ENCODE measurements around the gene CP.

Gene CP

DNA sequence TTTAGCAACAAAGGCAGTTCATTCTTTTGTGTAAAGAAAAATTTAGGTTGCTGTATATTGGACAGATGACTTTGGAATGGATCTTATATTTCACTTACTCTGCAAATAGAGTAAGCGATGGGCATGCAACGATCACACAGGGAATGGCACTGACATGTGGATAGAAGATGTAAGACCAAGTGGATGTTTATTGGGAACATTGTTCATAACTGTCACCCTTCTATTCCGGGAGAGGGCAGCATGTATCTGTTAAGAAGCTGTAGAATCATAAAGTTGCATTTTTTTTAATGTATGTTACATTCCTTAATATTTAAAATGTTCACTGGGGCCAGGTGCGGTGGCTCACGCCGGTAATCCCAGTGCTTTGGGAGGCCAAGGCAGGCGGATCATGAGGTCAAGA is 51.0 kb downstream of the CP start:
- Histone ChIP-seq H3K27me3 (ENCODE audit: insufficient read depth, poor library complexity, severe bottlenecking) (no peaks in the 10 kb centered on the region), H3K27ac (replicated peaks) (no peak overlapping the region), H3K4me3 (replicated peaks; ENCODE audit: insufficient read depth, low read length) (no peak overlapping the region)
- TF ChIP-seq POLR2AphosphoS5 (IDR thresholded peaks at IDR 0.05; ENCODE audit: low read depth) = no peak
- TF ChIP-seq, protein P1, sequence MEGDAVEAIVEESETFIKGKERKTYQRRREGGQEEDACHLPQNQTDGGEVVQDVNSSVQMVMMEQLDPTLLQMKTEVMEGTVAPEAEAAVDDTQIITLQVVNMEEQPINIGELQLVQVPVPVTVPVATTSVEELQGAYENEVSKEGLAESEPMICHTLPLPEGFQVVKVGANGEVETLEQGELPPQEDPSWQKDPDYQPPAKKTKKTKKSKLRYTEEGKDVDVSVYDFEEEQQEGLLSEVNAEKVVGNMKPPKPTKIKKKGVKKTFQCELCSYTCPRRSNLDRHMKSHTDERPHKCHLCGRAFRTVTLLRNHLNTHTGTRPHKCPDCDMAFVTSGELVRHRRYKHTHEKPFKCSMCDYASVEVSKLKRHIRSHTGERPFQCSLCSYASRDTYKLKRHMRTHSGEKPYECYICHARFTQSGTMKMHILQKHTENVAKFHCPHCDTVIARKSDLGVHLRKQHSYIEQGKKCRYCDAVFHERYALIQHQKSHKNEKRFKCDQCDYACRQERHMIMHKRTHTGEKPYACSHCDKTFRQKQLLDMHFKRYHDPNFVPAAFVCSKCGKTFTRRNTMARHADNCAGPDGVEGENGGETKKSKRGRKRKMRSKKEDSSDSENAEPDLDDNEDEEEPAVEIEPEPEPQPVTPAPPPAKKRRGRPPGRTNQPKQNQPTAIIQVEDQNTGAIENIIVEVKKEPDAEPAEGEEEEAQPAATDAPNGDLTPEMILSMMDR (IDR thresholded peaks at IDR 0.05; ENCODE audit: insufficient read depth, low read length) = no peak
- no peak for TF ChIP-seq GABPA (IDR thresholded peaks at IDR 0.05; ENCODE audit: low read depth)
- no peak for TF ChIP-seq SPI1 (IDR thresholded peaks at IDR 0.05; ENCODE audit: borderline replicate concordance, low read depth)
- TF ChIP-seq, protein P2, sequence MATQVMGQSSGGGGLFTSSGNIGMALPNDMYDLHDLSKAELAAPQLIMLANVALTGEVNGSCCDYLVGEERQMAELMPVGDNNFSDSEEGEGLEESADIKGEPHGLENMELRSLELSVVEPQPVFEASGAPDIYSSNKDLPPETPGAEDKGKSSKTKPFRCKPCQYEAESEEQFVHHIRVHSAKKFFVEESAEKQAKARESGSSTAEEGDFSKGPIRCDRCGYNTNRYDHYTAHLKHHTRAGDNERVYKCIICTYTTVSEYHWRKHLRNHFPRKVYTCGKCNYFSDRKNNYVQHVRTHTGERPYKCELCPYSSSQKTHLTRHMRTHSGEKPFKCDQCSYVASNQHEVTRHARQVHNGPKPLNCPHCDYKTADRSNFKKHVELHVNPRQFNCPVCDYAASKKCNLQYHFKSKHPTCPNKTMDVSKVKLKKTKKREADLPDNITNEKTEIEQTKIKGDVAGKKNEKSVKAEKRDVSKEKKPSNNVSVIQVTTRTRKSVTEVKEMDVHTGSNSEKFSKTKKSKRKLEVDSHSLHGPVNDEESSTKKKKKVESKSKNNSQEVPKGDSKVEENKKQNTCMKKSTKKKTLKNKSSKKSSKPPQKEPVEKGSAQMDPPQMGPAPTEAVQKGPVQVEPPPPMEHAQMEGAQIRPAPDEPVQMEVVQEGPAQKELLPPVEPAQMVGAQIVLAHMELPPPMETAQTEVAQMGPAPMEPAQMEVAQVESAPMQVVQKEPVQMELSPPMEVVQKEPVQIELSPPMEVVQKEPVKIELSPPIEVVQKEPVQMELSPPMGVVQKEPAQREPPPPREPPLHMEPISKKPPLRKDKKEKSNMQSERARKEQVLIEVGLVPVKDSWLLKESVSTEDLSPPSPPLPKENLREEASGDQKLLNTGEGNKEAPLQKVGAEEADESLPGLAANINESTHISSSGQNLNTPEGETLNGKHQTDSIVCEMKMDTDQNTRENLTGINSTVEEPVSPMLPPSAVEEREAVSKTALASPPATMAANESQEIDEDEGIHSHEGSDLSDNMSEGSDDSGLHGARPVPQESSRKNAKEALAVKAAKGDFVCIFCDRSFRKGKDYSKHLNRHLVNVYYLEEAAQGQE (IDR thresholded peaks at IDR 0.05; ENCODE audit: insufficient replicate concordance, low read depth) = no peak
- no peak for DNase-seq (ENCODE audit: low read depth in 1 of 2, low spot score in 1 of 2)

DNA sequence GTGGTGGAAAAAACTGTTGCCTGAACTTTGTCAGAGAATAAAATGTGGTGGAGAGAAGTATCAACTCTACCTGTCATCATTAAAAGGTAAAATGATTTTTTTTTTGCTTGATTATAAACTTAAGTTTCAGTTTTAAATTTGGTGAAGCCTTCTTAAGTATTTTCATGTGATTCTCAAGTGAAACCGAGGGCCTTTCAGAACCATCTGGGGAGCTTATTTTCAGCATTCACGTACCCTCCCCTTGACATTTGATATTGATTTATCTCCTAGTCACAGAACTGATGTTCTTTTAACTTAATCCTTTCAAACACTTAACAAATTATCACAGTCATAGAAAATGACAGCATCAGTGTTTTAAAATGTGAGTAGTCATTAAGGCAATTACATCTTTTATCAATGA is 53.7 kb downstream of the CP start:
- DNase-seq (ENCODE audit: low read depth in 1 of 2, low spot score in 1 of 2) = no peak
- no peak for TF ChIP-seq POLR2AphosphoS5 (IDR thresholded peaks at IDR 0.05; ENCODE audit: low read depth)
- Histone ChIP-seq H3K27me3 (ENCODE audit: insufficient read depth, poor library complexity, severe bottlenecking) (no peaks in the 10 kb centered on the region), H3K27ac (replicated peaks) (no peak overlapping the region), H3K4me3 (replicated peaks; ENCODE audit: insufficient read depth, low read length) (no peak overlapping the region)

DNA sequence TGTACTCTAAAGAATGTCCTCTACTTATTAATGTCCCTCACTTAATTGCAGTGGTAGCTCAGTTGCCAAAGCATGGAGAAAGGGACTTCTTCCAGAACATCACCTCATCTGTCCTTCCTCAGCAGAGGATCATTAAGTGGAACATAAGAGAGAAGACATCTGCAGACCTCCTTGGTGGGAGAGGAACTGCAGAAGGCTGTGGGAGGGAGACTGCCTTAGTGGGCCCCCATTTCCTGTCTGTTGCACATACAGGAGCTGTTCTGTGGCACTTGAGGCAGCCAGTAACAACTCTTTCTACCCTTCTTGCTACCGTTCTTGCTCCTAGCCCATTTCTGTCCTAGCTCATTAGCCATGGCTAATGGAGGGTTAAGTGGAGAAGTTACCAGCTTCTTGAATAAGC is 58.6 kb downstream of the CP start:
- H3K4me3 ChIP-seq (replicated peaks; ENCODE audit: insufficient read depth, low read length) = no peak overlapping the region
- DNase-seq (ENCODE audit: low read depth in 1 of 2, low spot score in 1 of 2) = peak in 1 of 2 experiments; percentile 65

DNA sequence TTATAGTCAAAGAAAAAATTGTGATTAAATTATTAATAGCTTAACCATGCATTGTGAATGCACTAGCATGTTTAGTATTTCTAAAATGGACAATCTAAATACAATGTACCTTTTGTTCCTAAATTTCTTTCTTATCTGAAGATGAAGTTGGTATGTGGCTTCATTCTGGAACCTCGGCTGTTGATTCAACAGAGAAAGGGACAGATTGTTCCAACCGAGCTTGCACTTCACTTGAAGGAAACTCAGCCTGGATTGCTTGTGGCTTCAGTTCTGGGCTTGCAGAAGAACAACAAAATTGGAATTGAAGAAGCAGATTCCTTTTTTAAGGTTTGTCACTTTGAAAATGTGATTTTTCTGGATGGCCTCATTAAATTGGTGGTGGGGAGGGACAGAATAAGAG is 59.6 kb downstream of the CP start:
- Histone ChIP-seq H3K4me3 (replicated peaks; ENCODE audit: insufficient read depth, low read length) (no peak overlapping the region), H3K27ac (replicated peaks) (no peak overlapping the region), H3K27me3 (ENCODE audit: insufficient read depth, poor library complexity, severe bottlenecking) (no peaks in the 10 kb centered on the region)
- TF ChIP-seq, protein P1 (IDR thresholded peaks at IDR 0.05; ENCODE audit: insufficient read depth, low read length) = no peak
- TF ChIP-seq POLR2AphosphoS5 (IDR thresholded peaks at IDR 0.05; ENCODE audit: low read depth) = no peak
- TF ChIP-seq GABPA (IDR thresholded peaks at IDR 0.05; ENCODE audit: low read depth) = no peak
- TF ChIP-seq SPI1 (IDR thresholded peaks at IDR 0.05; ENCODE audit: borderline replicate concordance, low read depth) = no peak
- TF ChIP-seq, protein P2 (IDR thresholded peaks at IDR 0.05; ENCODE audit: insufficient replicate concordance, low read depth) = no peak
- DNase-seq (ENCODE audit: low read depth in 1 of 2, low spot score in 1 of 2) = no peak

More for the DNA sequence above, 58.6 kb downstream of the CP start:
- Histone ChIP-seq H3K27ac (replicated peaks) (peak overlapping the region; percentile 34), H3K27me3 (ENCODE audit: insufficient read depth, poor library complexity, severe bottlenecking) (no peaks in the 10 kb centered on the region)
- TF ChIP-seq POLR2AphosphoS5 (IDR thresholded peaks at IDR 0.05; ENCODE audit: low read depth) = 0 out of 2 replicates have a peak, but pooled peaks have one; percentile 49
- peak; percentile 56 for TF ChIP-seq GABPA (IDR thresholded peaks at IDR 0.05; ENCODE audit: low read depth)
- TF ChIP-seq, protein P1 (IDR thresholded peaks at IDR 0.05; ENCODE audit: insufficient read depth, low read length) = no peak
- TF ChIP-seq, protein P2 (IDR thresholded peaks at IDR 0.05; ENCODE audit: insufficient replicate concordance, low read depth) = peak; percentile 24
- TF ChIP-seq SPI1 (IDR thresholded peaks at IDR 0.05; ENCODE audit: borderline replicate concordance, low read depth) = peak; percentile 84

All from HL-60 (cell line).